KOPT-K1 (cell line): ENCODE data around the gene COX7B.
"Not testable (repeated sequence)": the region's sequence is repeated elsewhere in the genome, so short reads cannot be mapped to it uniquely, and the experiment has no call there.

Experiments used
- H3K27ac ChIP-seq: fragments of 200-600 bp; sonication (generic); 2 replicates; pipeline ENCODE4 v1.5.1; 2016; ENCODE audit warnings: antibody characterized with exemption, mild to moderate bottlenecking, low read depth, low read length; ENCODE audit not compliant: poor library complexity, severe bottlenecking
- H3K36me3 ChIP-seq: fragments of 200-600 bp; sonication (generic); 2 replicates; pipeline ENCODE4 v1.5.1; 2017; ENCODE audit warnings: antibody characterized with exemption, mild to moderate bottlenecking, low read length, moderate library complexity; ENCODE audit not compliant: insufficient read depth
- H3K9me3 ChIP-seq: fragments of 200-600 bp; sonication (generic); 2 replicates; pipeline ENCODE4 v1.5.1; 2017; ENCODE audit warnings: antibody characterized with exemption, low read length, mild to moderate bottlenecking; ENCODE audit not compliant: insufficient read depth, poor library complexity, severe bottlenecking

COX7B gene, protein sequence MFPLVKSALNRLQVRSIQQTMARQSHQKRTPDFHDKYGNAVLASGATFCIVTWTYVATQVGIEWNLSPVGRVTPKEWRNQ

DNA sequence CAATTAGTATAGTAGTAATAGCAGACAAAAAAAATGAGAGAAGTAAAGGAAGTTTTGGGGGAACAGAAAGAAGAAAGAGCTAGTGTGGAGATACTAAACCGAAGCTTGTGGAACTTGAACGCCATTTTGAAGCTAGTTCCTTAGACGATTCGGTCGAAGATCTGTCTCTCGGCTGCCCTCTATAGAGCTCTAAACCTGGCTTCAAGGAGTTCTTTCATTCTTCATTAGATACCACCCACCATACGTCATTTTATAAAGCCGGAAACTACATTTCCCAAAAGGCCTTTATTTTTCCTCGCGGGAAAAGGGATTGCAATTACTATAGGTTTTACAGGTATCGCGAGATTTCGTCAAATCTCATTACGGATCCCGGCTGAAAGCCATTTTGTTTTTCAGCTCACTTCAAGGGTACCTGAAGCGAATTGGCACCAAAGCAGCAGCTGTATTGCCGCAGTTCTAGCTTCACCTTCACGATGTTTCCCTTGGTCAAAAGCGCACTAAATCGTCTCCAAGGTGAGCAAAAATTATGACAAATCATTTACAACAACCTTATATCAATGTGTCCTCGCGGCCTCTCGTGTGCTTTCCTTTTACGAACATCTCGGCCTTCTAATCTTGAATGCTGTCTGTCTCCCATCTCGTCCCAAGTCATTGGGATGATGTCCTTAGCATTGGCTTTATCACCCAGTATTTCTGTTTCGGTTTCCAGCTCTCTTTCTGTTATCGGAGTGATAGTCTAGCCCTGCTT, at the start of gene COX7B:
Gene COX7B, plus strand, starts transcription at position 388 of the 748 bp plus-strand sequence. Its CDS starts 86 bp downstream, at position 474.
- peak within 1 kb of the TSS; percentile 90 for H3K27ac ChIP-seq
- H3K36me3 ChIP-seq = peaks cover 29% of the 10 kb centered on the region

GRCh38 chrX:77875372-77875771, 23.9 kb upstream of the COX7B start:
- no peaks in the 10 kb centered on the region for H3K9me3 ChIP-seq
- H3K36me3 ChIP-seq = peaks cover 36% of the 10 kb centered on the region
- no peak overlapping the region for H3K27ac ChIP-seq

More for the DNA sequence above, at the start of gene COX7B:
- H3K9me3 ChIP-seq = no peaks in the 10 kb centered on the region

GRCh38 chrX:77881418-77881817, 17.9 kb upstream of the COX7B start:
- not testable (repeated sequence) for H3K27ac ChIP-seq, H3K36me3 ChIP-seq, H3K9me3 ChIP-seq

GRCh38 chrX:77892887-77893286, 6.4 kb upstream of the COX7B start:
- Histone ChIP-seq H3K27ac (no peak overlapping the region), H3K36me3 (0 out of 2 replicates have a peak, but pooled peaks cover 6% of the 10 kb centered on the region), H3K9me3 (no peaks in the 10 kb centered on the region)

GRCh38 chrX:77893713-77894112, 5.6 kb upstream of the COX7B start:
- Histone ChIP-seq H3K27ac (no peak overlapping the region), H3K9me3 (no peaks in the 10 kb centered on the region), H3K36me3 (0 out of 2 replicates have a peak, but pooled peaks cover 6% of the 10 kb centered on the region)

- Histone ChIP-seq H3K27ac (peak within 1 kb of the TSS; percentile 82), H3K9me3 (no peaks in the 10 kb centered on the region)
Measured at GRCh38 chrX:77894921-77895886, 4.1 kb upstream of the COX7B start, which contains the start of gene MAGT1. Gene MAGT1 (minus strand): TSS chrX:77895435. CDS start chrX:77895410, 25 bp downstream.

GRCh38 chrX:77900688-77901087, 1.4 kb downstream of the COX7B start:
- peaks cover 40% of the 10 kb centered on the region for H3K36me3 ChIP-seq
- H3K9me3 ChIP-seq = no peaks in the 10 kb centered on the region
- H3K27ac ChIP-seq = peak overlapping the region; percentile 90

More at GRCh38 chrX:77894921-77895886, 4.1 kb upstream of the COX7B start, which contains the start of gene MAGT1:
- 0 out of 2 replicates have a peak, but pooled peaks cover 6% of the 10 kb centered on the region for H3K36me3 ChIP-seq

DNA sequence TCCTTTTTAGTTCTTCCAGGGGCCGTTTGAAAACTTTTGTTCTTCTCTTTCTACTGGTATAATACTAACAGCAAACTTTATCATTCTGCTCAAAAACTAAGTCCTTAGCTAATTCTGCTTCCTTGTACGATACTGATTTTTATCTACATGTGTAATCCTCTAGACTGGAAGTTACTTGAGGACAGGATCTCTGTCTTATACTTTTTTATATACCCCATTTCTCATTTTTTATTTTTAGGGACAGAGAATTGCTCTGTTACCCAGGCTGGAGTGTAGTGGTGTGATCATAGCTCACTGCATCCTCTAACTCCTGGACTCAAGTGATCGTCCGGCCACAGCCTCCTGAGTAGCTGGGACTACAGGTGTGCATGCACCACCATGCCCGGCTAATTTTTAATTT, 2.2 kb downstream of the COX7B start:
- no peak overlapping the region for H3K27ac ChIP-seq

GRCh38 chrX:77910108-77910840, 11.0 kb downstream of the COX7B start, which contains the start of gene ATP7A:
Gene ATP7A (plus strand): TSS chrX:77910693. CDS start chrX:77971642, 60,949 bp downstream.
- no peaks in the 10 kb centered on the region for H3K9me3 ChIP-seq
- peaks cover 14% of the 10 kb centered on the region; the same call in 1 of the 2 replicates for H3K36me3 ChIP-seq
- peak within 1 kb of the TSS; percentile 80 for H3K27ac ChIP-seq

More for the DNA sequence above, 2.2 kb downstream of the COX7B start:
- Histone ChIP-seq H3K9me3 (no peaks in the 10 kb centered on the region), H3K36me3 (peaks cover 48% of the 10 kb centered on the region)

- Histone ChIP-seq H3K27ac (peak overlapping the region; percentile 49), H3K9me3 (no peaks in the 10 kb centered on the region), H3K36me3 (no peaks in the 10 kb centered on the region)
Measured at GRCh38 chrX:77917294-77917933, 18.1 kb downstream of the COX7B start.

- no peaks in the 10 kb centered on the region for H3K36me3 ChIP-seq
- H3K9me3 ChIP-seq = no peaks in the 10 kb centered on the region
- H3K27ac ChIP-seq = no peak overlapping the region
Measured at GRCh38 chrX:77918568-77918967, 19.3 kb downstream of the COX7B start.

DNA sequence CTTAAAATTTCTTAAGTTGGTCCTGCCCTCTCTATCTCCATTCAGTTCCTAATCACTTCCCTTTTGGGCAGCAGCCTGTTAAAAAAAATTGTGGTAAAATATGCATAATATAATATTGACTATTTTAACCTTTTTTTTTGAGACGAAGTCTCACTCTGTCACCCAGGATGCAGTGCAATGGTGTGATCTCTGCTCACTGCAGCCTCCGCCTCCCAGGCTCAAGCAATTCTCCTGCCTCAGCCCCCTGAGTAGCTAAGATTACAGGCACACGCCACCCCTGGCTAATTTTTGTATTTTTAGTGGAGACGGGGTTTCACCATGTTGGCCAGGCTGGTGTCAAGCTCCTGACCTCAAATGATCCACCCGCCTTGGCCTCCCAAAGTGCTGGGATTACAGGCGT, 20.1 kb downstream of the COX7B start:
- not testable (repeated sequence) for H3K9me3 ChIP-seq, H3K36me3 ChIP-seq, H3K27ac ChIP-seq

GRCh38 chrX:77922787-77923186, 23.5 kb downstream of the COX7B start:
- no peaks in the 10 kb centered on the region for H3K36me3 ChIP-seq
- H3K27ac ChIP-seq = no peak overlapping the region
- no peaks in the 10 kb centered on the region for H3K9me3 ChIP-seq

DNA sequence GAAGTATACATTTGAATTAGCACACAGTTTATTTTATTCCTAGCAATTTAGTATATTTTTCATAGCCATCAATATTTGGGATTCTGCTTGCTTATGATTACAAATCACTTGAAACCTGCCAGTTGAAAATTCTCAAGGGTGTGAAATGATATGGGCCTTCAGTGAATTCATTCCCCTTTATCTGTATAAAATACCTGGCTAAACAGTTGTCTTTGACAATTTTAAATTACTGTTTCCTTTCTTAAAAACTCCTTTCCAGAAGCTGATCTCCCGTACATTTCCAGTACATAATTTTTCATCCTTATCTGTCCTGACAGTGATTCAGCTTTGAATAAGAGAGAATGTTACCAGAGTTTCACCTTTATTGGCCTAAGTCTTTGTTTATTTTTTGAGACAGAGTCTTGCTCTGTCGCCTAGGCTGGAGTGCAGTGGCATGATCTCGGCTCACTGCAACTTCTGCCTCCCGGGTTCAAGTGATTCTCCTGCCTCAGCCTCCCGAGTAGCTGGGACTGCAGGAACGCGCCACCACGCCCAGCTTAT, 25.1 kb downstream of the COX7B start:
- H3K36me3 ChIP-seq = no peaks in the 10 kb centered on the region
- H3K9me3 ChIP-seq = no peaks in the 10 kb centered on the region
- no peak overlapping the region for H3K27ac ChIP-seq
